ENCODE data around the gene UTP14A. TPM values are rescaled to one million over a fixed set of nuclear protein-coding genes. Genes with fewer than 3 reads are reported as not detected.

Gene UTP14A
- total and polyA plus RNA-seq, 2 of the 13 experiments (the other 11 are each of a cell fraction or from before 2014, with no cell fraction given): 7.4 to 19.0 TPM

DNA sequence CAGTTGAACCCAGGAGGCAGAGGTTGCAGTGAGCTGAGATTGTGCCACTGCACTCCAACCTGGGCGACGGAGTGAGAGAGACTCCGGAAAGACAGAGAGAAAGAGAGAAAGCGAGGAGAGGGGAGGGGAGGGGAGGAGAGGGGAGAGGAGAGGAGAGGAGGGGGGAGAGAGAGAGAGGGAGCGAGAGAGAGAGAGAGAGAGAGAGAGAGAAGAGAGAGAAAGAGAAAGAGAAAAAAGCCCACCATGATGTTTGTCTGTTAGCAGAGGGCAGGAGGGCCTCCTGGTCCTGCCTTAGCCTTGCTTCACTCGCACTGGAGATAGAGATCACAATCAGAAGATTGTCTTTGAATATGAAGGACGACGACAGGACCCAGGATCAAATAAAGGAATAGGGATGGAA is 57.8 kb downstream of the UTP14A start:
- POLR2A ChIA-PET: no interaction called here

DNA sequence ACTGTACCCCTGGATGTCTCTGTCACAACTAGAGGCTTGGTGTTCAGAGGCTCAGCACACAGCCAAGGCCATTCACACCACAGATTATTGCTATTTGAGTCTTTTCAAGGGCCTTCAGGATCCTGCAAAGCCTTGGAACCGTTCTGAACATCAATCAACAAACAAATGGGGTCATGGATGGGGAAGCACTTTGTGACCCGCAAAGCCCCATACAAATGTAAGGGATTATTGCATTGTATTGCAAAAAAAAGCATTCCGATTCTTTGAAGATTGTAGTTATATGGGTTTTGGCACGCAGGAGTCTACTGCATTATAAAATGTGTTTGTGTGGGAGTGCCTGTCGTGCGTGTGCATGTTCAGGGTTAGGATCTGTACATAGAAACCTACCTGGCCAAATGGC is 59.2 kb downstream of the UTP14A start:
- intact Hi-C loops (cut with micrococcal nuclease; ENCODE audit: unreplicated experiment): no loop called here
- H4K20me1 ChIP-seq (ENCODE audit: insufficient read depth, low read length): no peaks in the 10 kb centered on the region
- no peak overlapping the region for H2AFZ ChIP-seq (ENCODE audit: low read length)
- CTCF ChIA-PET (ENCODE audit: low intra/inter-chr PET ratio, low total read pairs): no interaction called here
- 0 out of 2 replicates have a peak, but pooled peaks cover 7% of the 10 kb centered on the region for H3K4me1 ChIP-seq (ENCODE audit: insufficient read depth, low read length)
- no TSS peak for BruUV-seq (replicated peaks)
- ATAC-seq: no peak
- H3K9me3 ChIP-seq (ENCODE audit: low read length): no peaks in the 10 kb centered on the region
- H3K27me3 ChIP-seq (ENCODE audit: control insufficient read depth in 1 of 2, insufficient read depth in 2 of 2, low read length in 2 of 2): no peaks in the 10 kb centered on the region
- no peak for DNase-seq (ENCODE audit: low spot score)
- H3K27ac ChIP-seq (ENCODE audit: extremely low read length, insufficient read depth, low read length): no peak overlapping the region
- no peaks in the 10 kb centered on the region for H3K79me2 ChIP-seq (ENCODE audit: insufficient read depth, low read length)
- POLR2A ChIA-PET: no interaction called here
- no peak overlapping the region for H3K4me3 ChIP-seq (replicated peaks in 1 of 3; ENCODE audit: insufficient read depth in 1 of 3, low read depth in 2 of 3, low read length in 3 of 3)
- in situ Hi-C loops (cut with HindIII; ENCODE audit: extremely low pct_ligation_motif_present, low pct_unique_long_range_greater_than_20kb): no loop called here
- no peak overlapping the region for H3K9ac ChIP-seq (ENCODE audit: insufficient read depth, low read depth, low read length)
- WGBS (ENCODE audit: low lambda C conversion rate): 72% methylated on average over 5 of the region's 6 CpGs
- H3K4me2 ChIP-seq (ENCODE audit: low read depth, low read length): no peak overlapping the region
- no peak for FAIRE-seq
- no peaks in the 10 kb centered on the region for H3K36me3 ChIP-seq (replicated peaks in 1 of 2; ENCODE audit: control insufficient read depth in 1 of 2, insufficient read depth in 2 of 2, low read length in 2 of 2)
- TF ChIP-seq, protein P1, sequence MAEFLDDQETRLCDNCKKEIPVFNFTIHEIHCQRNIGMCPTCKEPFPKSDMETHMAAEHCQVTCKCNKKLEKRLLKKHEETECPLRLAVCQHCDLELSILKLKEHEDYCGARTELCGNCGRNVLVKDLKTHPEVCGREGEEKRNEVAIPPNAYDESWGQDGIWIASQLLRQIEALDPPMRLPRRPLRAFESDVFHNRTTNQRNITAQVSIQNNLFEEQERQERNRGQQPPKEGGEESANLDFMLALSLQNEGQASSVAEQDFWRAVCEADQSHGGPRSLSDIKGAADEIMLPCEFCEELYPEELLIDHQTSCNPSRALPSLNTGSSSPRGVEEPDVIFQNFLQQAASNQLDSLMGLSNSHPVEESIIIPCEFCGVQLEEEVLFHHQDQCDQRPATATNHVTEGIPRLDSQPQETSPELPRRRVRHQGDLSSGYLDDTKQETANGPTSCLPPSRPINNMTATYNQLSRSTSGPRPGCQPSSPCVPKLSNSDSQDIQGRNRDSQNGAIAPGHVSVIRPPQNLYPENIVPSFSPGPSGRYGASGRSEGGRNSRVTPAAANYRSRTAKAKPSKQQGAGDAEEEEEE (CRISPR knock-in tag; IDR thresholded peaks at IDR 0.05; ENCODE audit: borderline replicate concordance): no peak
- TF ChIP-seq, protein P2, sequence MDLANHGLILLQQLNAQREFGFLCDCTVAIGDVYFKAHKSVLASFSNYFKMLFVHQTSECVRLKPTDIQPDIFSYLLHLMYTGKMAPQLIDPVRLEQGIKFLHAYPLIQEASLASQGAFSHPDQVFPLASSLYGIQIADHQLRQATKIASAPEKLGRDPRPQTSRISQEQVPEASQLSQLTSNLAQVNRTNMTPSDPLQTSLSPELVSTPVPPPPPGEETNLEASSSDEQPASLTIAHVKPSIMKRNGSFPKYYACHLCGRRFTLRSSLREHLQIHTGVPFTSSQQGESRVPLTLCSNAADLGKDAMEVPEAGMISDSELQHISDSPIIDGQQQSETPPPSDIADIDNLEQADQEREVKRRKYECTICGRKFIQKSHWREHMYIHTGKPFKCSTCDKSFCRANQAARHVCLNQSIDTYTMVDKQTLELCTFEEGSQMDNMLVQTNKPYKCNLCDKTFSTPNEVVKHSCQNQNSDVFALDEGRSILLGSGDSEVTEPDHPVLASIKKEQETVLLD (CRISPR knock-in tag; IDR thresholded peaks at IDR 0.05; ENCODE audit: low read depth): no peak
- TF ChIP-seq MYNN (CRISPR knock-in tag; IDR thresholded peaks at IDR 0.05; ENCODE audit: low read depth) (no peak), RORA (CRISPR knock-in tag; IDR thresholded peaks at IDR 0.05) (no peak), ZNF331 (CRISPR knock-in tag; IDR thresholded peaks at IDR 0.05) (no peak)
- TF ChIP-seq, protein P3, sequence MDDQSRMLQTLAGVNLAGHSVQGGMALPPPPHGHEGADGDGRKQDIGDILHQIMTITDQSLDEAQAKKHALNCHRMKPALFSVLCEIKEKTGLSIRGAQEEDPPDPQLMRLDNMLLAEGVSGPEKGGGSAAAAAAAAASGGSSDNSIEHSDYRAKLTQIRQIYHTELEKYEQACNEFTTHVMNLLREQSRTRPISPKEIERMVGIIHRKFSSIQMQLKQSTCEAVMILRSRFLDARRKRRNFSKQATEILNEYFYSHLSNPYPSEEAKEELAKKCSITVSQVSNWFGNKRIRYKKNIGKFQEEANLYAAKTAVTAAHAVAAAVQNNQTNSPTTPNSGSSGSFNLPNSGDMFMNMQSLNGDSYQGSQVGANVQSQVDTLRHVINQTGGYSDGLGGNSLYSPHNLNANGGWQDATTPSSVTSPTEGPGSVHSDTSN (CRISPR knock-in tag; IDR thresholded peaks at IDR 0.05; ENCODE audit: borderline replicate concordance): no peak

More for the DNA sequence above, 57.8 kb downstream of the UTP14A start:
- H3K9ac ChIP-seq (ENCODE audit: insufficient read depth, low read depth, low read length): no peak overlapping the region
- H3K9me3 ChIP-seq (ENCODE audit: low read length): no peaks in the 10 kb centered on the region
- H3K4me1 ChIP-seq (ENCODE audit: insufficient read depth, low read length): 0 out of 2 replicates have a peak, but pooled peaks cover 20% of the 10 kb centered on the region
- BruUV-seq (replicated peaks): no TSS peak
- ATAC-seq: no peak
- no peak overlapping the region for H2AFZ ChIP-seq (ENCODE audit: low read length)
- 55% methylated on average over 8 of the region's 8 CpGs for WGBS (ENCODE audit: low lambda C conversion rate)
- intact Hi-C loops (cut with micrococcal nuclease; ENCODE audit: unreplicated experiment) (no loop called here), in situ Hi-C loops (cut with HindIII; ENCODE audit: extremely low pct_ligation_motif_present, low pct_unique_long_range_greater_than_20kb) (no loop called here)
- H3K4me2 ChIP-seq (ENCODE audit: low read depth, low read length): no peak overlapping the region
- no peaks in the 10 kb centered on the region for H3K36me3 ChIP-seq (replicated peaks in 1 of 2; ENCODE audit: control insufficient read depth in 1 of 2, insufficient read depth in 2 of 2, low read length in 2 of 2)
- H4K20me1 ChIP-seq (ENCODE audit: insufficient read depth, low read length): no peaks in the 10 kb centered on the region
- H3K27ac ChIP-seq (ENCODE audit: extremely low read length, insufficient read depth, low read length): no peak overlapping the region
- H3K4me3 ChIP-seq (replicated peaks in 1 of 3; ENCODE audit: insufficient read depth in 1 of 3, low read depth in 2 of 3, low read length in 3 of 3): no peak overlapping the region
- no peaks in the 10 kb centered on the region for H3K79me2 ChIP-seq (ENCODE audit: insufficient read depth, low read length)
- FAIRE-seq: no peak
- CTCF ChIA-PET (ENCODE audit: low intra/inter-chr PET ratio, low total read pairs): no interaction called here
- no peaks in the 10 kb centered on the region for H3K27me3 ChIP-seq (ENCODE audit: control insufficient read depth in 1 of 2, insufficient read depth in 2 of 2, low read length in 2 of 2)
- TF ChIP-seq MAFG (CRISPR knock-in tag; IDR thresholded peaks at IDR 0.05): no peak
- TF ChIP-seq ZSCAN21 (CRISPR knock-in tag; IDR thresholded peaks at IDR 0.05; ENCODE audit: borderline replicate concordance): no peak
- TF ChIP-seq, protein P4, sequence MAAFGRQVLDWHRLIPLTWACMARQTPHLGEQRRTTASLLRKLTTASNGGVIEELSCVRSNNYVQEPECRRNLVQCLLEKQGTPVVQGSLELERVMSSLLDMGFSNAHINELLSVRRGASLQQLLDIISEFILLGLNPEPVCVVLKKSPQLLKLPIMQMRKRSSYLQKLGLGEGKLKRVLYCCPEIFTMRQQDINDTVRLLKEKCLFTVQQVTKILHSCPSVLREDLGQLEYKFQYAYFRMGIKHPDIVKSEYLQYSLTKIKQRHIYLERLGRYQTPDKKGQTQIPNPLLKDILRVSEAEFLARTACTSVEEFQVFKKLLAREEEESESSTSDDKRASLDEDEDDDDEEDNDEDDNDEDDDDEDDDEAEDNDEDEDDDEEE (CRISPR knock-in tag; IDR thresholded peaks at IDR 0.05): no peak
- TF ChIP-seq, protein P5, sequence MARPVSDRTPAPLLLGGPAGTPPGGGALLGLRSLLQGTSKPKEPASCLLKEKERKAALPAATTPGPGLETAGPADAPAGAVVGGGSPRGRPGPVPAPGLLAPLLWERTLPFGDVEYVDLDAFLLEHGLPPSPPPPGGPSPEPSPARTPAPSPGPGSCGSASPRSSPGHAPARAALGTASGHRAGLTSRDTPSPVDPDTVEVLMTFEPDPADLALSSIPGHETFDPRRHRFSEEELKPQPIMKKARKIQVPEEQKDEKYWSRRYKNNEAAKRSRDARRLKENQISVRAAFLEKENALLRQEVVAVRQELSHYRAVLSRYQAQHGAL (CRISPR knock-in tag; IDR thresholded peaks at IDR 0.05; ENCODE audit: not compliant biosample characterization): no peak
- DNase-seq (ENCODE audit: low spot score): no peak

All from HepG2 (cell line).